ENCODE measurements around the gene CD109.
"Not testable (repeated sequence)": the region's sequence is repeated elsewhere in the genome, so short reads cannot be mapped to it uniquely, and the experiment has no call there.

Gene CD109

GRCh38 chr6:73671911-73672685 lies 23.9 kb upstream of the CD109 start:
- no peak for TF ChIP-seq CTCF (IDR thresholded peaks at IDR 0.05; ENCODE audit: low read depth, low read length)
- H3K4me3 ChIP-seq (ENCODE audit: low read depth, low read length): no peak overlapping the region

GRCh38 chr6:73675466-73676098 lies 20.4 kb upstream of the CD109 start:
- peak; percentile 75 for TF ChIP-seq CTCF (IDR thresholded peaks at IDR 0.05; ENCODE audit: low read depth, low read length)
- H3K4me3 ChIP-seq (ENCODE audit: low read depth, low read length): no peak overlapping the region

GRCh38 chr6:73679009-73679408 lies 17.0 kb upstream of the CD109 start:
- no peak overlapping the region for H3K4me3 ChIP-seq (ENCODE audit: low read depth, low read length)
- no peak for TF ChIP-seq CTCF (IDR thresholded peaks at IDR 0.05; ENCODE audit: low read depth, low read length)

GRCh38 chr6:73679846-73680245 lies 16.2 kb upstream of the CD109 start:
- not testable (repeated sequence) for H3K4me3 ChIP-seq (ENCODE audit: low read depth, low read length)

- TF ChIP-seq CTCF (IDR thresholded peaks at IDR 0.05; ENCODE audit: low read depth, low read length): no peak
- no peak overlapping the region for H3K4me3 ChIP-seq (ENCODE audit: low read depth, low read length)
These were observed 15.6 kb upstream of the CD109 start for GRCh38 chr6:73680289-73680918.

- not testable (repeated sequence) for H3K4me3 ChIP-seq (ENCODE audit: low read depth, low read length)
These were observed 12.4 kb upstream of the CD109 start for GRCh38 chr6:73683574-73683973.

GRCh38 chr6:73688351-73688750 lies 7.7 kb upstream of the CD109 start:
- no peak for TF ChIP-seq CTCF (IDR thresholded peaks at IDR 0.05; ENCODE audit: low read depth, low read length)
- no peak overlapping the region for H3K4me3 ChIP-seq (ENCODE audit: low read depth, low read length)

- no peak overlapping the region for H3K4me3 ChIP-seq (ENCODE audit: low read depth, low read length)
- TF ChIP-seq CTCF (IDR thresholded peaks at IDR 0.05; ENCODE audit: low read depth, low read length): no peak
These were observed 5.9 kb upstream of the CD109 start for GRCh38 chr6:73690056-73690455.
